GM19468 (cell line): ENCODE results near the gene SPATA13.
"Not testable (repeated sequence)": the region's sequence is repeated elsewhere in the genome, so short reads cannot be mapped to it uniquely, and the experiment has no call there.

Experiments
- ATAC-seq: cut with Tn5 transposase; IDR thresholded peaks from one replicate; pipeline ENCODE4 v1.9.1; 2021; ENCODE audit warnings: mild to moderate bottlenecking, moderate library complexity, moderate number of reproducible peaks; ENCODE audit not compliant: unreplicated experiment; ENCODE audit errors: extremely low read depth

SPATA13 gene

GRCh38 chr13:24160458-24161009, at the start of gene SPATA13:
Gene SPATA13, plus strand, starts transcription at chr13:24160720. Its CDS starts 62,210 bp downstream, at chr13:24222930.
- peak; percentile 49 for ATAC-seq

GRCh38 chr13:24112791-24113190, 47.7 kb upstream of the SPATA13 start:
- ATAC-seq: no peak

GRCh38 chr13:24115671-24116070, 44.8 kb upstream of the SPATA13 start:
- ATAC-seq: no peak

- ATAC-seq: no peak
Observed at GRCh38 chr13:24116131-24116530, 44.4 kb upstream of the SPATA13 start.

- ATAC-seq: no peak
Observed at GRCh38 chr13:24118576-24118975, 41.9 kb upstream of the SPATA13 start.

GRCh38 chr13:24119626-24120508, 40.7 kb upstream of the SPATA13 start:
- ATAC-seq: no peak

GRCh38 chr13:24122045-24122444, 38.5 kb upstream of the SPATA13 start:
- ATAC-seq: not testable (repeated sequence)

- ATAC-seq: no peak
Observed at GRCh38 chr13:24122569-24122968, 38.0 kb upstream of the SPATA13 start.

- no peak for ATAC-seq
Observed at GRCh38 chr13:24123761-24124160, 36.8 kb upstream of the SPATA13 start.

GRCh38 chr13:24124789-24125476, 35.6 kb upstream of the SPATA13 start:
- peak; percentile 70 for ATAC-seq

GRCh38 chr13:24127116-24127631, 33.3 kb upstream of the SPATA13 start:
- ATAC-seq: no peak

GRCh38 chr13:24128112-24128511, 32.4 kb upstream of the SPATA13 start:
- no peak for ATAC-seq

GRCh38 chr13:24128962-24129361, 31.6 kb upstream of the SPATA13 start:
- no peak for ATAC-seq

- ATAC-seq: no peak
Observed at GRCh38 chr13:24129914-24130774, 30.4 kb upstream of the SPATA13 start.

GRCh38 chr13:24131749-24132148, 28.8 kb upstream of the SPATA13 start:
- no peak for ATAC-seq

GRCh38 chr13:24133021-24133795, 27.3 kb upstream of the SPATA13 start:
- ATAC-seq: no peak

GRCh38 chr13:24134231-24134630, 26.3 kb upstream of the SPATA13 start:
- no peak for ATAC-seq

- no peak for ATAC-seq
Observed at GRCh38 chr13:24134757-24135156, 25.8 kb upstream of the SPATA13 start.

GRCh38 chr13:24135674-24136300, 24.7 kb upstream of the SPATA13 start:
- no peak for ATAC-seq
